ENCODE data around the gene FBXL13.
"Not testable (repeated sequence)": the region's sequence is repeated elsewhere in the genome, so short reads cannot be mapped to it uniquely, and the experiment has no call there.

FBXL13 gene

GRCh38 chr7:102849538-102849937 lies 225.1 kb downstream of the FBXL13 start:
- DNase-seq (ENCODE audit: low read depth): no peak

- no peak for DNase-seq (ENCODE audit: low read depth)
Measured at GRCh38 chr7:102849079-102849478, 225.5 kb downstream of the FBXL13 start.

- no peak for DNase-seq (ENCODE audit: low read depth)
Measured at GRCh38 chr7:102845346-102845745, 229.2 kb downstream of the FBXL13 start.

GRCh38 chr7:102843850-102844249 lies 230.7 kb downstream of the FBXL13 start:
- DNase-seq (ENCODE audit: low read depth): no peak

GRCh38 chr7:102842284-102842683 lies 232.3 kb downstream of the FBXL13 start:
- DNase-seq (ENCODE audit: low read depth): no peak

- DNase-seq (ENCODE audit: low read depth): no peak
Measured at GRCh38 chr7:102841290-102841689, 233.3 kb downstream of the FBXL13 start.

- DNase-seq (ENCODE audit: low read depth): no peak
Measured at GRCh38 chr7:102840404-102840803, 234.2 kb downstream of the FBXL13 start.

- not testable (repeated sequence) for DNase-seq (ENCODE audit: low read depth)
Measured at GRCh38 chr7:102838572-102839101, 236.0 kb downstream of the FBXL13 start.

- DNase-seq (ENCODE audit: low read depth): no peak
Measured at GRCh38 chr7:102837802-102838201, 236.8 kb downstream of the FBXL13 start.

- DNase-seq (ENCODE audit: low read depth): no peak
Measured at GRCh38 chr7:102836977-102837376, 237.6 kb downstream of the FBXL13 start.

- DNase-seq (ENCODE audit: low read depth): no peak
Measured at GRCh38 chr7:102836191-102836919, 238.2 kb downstream of the FBXL13 start.

- no peak for DNase-seq (ENCODE audit: low read depth)
Measured at GRCh38 chr7:102834999-102835398, 239.6 kb downstream of the FBXL13 start.

GRCh38 chr7:102834466-102834865 lies 240.1 kb downstream of the FBXL13 start:
- no peak for DNase-seq (ENCODE audit: low read depth)

- DNase-seq (ENCODE audit: low read depth): no peak
Measured at GRCh38 chr7:102833343-102833742, 241.3 kb downstream of the FBXL13 start.

GRCh38 chr7:102832674-102833073 lies 241.9 kb downstream of the FBXL13 start:
- no peak for DNase-seq (ENCODE audit: low read depth)

GRCh38 chr7:102830197-102830596 lies 244.4 kb downstream of the FBXL13 start:
- no peak for DNase-seq (ENCODE audit: low read depth)

- no peak for DNase-seq (ENCODE audit: low read depth)
Measured at GRCh38 chr7:102829075-102829474, 245.5 kb downstream of the FBXL13 start.

- no peak for DNase-seq (ENCODE audit: low read depth)
Measured at GRCh38 chr7:102828286-102828685, 246.3 kb downstream of the FBXL13 start.

GRCh38 chr7:102823390-102824119 lies 251.0 kb downstream of the FBXL13 start:
- no peak for DNase-seq (ENCODE audit: low read depth)

GRCh38 chr7:102821994-102822747 lies 252.4 kb downstream of the FBXL13 start:
- DNase-seq (ENCODE audit: low read depth): no peak

- DNase-seq (ENCODE audit: low read depth): no peak
Measured at GRCh38 chr7:102819151-102819550, 255.4 kb downstream of the FBXL13 start.
